Stimulated activated CD4-positive, alpha-beta T cell treated with anti-CD3 and anti-CD28 coated beads, Interleukin-1b, Interleukin-23, amount 100 ng/mL, for 1 hour (primary cell): ENCODE measurements around the gene PLCZ1.
"Not testable (repeated sequence)": the region's sequence is repeated elsewhere in the genome, so short reads cannot be mapped to it uniquely, and the experiment has no call there.

Source experiments
- DNase-seq, 2 donors: peaks; one replicate each; pipeline ENCODE4 v3.0.0-alpha.2; 2020; ENCODE audit warnings: low read depth in 2 of 2

Gene PLCZ1

DNA sequence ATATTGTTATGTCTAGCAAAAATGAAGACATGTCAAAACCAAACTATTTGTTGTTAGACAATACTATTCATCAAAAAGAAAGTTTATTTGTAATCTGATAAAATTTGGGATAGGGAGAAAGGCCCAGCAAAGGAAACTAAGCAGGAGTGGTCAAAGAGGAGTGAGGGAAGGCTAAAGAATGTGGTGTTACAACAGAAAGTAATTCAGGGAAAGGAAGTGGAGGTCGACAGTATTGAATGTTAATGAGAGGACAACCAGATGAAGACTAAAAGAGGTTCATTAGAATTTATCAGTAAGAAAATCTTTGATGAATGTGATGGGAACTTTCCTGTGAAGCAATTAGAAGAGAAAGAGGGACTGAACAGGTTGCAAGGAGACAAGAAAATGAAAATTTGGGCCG lies 33.9 kb downstream of the PLCZ1 start:
- DNase-seq = no peak

DNA sequence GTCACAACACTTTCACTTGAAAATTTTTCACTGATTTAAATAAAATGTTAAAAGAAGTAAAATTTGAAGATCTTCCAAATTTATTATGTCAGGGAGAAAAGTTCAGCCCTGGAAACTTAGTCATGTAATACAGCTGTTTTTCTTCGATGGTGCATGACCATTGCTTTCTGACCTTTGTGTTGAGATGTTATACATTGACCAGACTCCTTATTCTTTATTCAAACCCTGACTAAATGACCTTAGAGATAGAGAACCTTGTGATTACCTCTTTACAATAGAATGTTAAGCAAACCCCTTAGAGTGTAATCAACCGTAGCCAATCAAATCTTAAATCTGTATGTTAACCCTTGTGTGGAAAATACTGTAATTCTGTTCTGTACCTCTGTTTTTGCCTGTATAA lies 34.5 kb downstream of the PLCZ1 start:
- DNase-seq = no peak

DNA sequence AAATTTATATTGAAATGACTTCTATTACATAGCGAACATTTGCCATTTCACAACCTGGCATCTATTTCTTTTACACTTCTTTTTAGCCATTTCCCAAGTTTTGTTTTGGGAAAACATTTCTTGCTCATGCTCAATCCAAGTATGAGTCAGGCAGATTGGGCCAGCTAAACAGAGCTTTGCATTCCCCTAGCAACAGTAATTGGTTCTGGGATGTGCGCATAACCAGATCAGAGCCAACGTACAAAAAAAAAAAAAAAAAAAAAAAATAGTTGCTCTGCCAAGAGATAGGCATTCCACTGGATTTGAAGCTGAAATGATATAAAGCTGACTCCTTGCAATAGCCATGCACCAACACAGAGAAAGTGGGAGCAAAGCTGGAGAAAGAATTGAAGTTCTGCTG lies 37.5 kb downstream of the PLCZ1 start:
- no peak for DNase-seq

DNA sequence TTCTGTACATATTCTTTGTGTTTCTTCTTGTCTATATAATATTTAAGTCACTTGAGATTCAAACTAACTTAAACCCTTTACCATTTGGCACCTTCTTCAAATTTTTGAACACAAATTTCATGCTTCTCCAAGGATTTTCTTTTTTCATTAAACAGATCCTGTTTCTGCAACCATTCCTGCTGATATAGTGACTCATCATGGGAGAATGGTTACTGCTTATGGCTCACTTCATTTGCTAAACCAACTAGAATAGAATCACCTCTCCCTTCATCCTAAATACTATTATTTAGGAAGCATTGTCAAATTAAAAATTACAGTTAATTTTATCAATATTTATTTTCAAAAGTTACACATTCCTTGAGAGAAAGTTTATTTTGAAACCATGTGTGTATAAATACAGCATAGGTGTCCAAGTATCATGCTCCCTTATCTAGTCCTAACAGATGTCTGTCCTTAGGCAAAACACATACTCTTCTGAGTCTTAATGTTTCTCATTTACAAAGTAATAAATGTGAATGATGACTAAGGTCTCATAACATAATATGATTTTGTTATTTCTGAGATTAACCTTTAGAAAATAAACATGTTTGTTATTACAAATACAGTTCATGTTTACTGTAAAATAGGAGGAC lies 40.7 kb downstream of the PLCZ1 start:
- DNase-seq = no peak

DNA sequence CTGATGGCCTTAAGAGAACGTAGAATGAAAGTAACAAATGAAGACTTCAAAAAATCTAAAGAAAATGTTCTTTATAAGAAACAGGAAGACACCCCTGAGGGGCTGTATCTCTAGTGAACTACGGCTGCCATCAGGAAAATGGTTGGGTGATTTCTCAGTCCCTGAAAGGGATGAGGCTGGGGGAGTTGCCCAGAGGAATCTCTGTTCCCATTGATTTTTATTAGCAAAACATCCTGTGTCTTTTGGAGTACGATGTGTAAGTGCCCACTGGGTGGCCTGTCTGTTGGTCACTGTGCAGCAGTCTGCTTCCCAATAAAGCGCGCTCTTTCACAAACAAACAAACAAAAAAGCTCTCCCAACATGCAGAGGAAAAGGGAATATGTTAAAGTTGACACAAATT lies 43.8 kb downstream of the PLCZ1 start:
- not testable (repeated sequence) for DNase-seq

DNA sequence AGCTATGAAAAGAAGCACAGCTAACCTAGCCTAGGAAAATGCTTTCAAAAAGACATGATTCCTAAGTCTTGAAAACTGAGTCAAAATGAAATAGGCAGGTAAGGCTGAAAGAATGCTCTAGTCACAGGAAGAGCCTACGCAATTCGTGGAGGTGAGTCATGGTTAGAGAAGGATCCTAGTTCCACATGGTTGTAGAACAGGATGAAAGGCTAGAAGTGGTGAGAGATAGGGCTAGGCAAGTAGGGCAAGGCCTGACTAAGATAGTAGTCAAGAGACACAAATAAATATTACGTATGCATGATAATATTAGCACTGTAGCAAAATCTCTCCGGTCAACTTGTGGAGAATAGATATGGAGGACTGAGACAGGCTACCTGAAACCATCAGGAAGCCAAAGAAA lies 47.2 kb downstream of the PLCZ1 start:
- DNase-seq = no peak

DNA sequence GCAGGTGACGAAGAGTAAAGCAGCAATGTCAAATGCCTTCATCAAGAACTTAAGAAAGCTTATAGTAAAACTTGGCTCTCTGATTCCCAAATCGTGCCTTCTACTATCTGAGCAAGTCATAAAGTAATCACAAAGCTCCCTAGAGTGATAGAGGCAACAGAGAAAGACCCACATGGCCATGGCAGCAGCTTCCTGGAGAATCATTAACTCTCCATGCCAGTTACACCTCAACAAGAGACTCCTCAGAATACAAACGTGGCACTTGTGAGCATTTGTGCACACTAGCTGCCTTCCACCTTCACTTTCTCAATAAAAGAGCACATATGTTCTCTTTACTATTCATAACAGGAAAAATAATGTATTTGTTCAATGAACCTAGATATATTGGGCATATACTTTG lies 48.0 kb downstream of the PLCZ1 start:
- no peak for DNase-seq

DNA sequence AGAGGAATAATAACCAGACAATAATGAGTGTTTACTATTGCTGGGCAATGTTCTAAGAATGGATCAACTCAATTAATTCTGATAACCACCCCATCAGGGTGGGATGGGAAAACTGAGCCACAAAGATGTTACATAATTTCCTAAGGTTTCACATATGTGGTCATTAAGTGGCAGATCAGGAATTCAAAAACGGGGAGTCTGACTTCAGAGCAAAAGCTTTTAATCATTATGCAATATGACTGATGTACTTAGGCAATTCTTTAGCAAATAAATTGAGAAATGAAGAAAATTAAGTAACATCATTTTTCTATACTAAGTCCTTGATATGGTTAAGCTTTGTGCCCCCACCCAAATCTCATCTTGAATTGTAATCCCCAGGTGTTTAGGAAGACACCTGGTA lies 53.4 kb downstream of the PLCZ1 start:
- no peak for DNase-seq

DNA sequence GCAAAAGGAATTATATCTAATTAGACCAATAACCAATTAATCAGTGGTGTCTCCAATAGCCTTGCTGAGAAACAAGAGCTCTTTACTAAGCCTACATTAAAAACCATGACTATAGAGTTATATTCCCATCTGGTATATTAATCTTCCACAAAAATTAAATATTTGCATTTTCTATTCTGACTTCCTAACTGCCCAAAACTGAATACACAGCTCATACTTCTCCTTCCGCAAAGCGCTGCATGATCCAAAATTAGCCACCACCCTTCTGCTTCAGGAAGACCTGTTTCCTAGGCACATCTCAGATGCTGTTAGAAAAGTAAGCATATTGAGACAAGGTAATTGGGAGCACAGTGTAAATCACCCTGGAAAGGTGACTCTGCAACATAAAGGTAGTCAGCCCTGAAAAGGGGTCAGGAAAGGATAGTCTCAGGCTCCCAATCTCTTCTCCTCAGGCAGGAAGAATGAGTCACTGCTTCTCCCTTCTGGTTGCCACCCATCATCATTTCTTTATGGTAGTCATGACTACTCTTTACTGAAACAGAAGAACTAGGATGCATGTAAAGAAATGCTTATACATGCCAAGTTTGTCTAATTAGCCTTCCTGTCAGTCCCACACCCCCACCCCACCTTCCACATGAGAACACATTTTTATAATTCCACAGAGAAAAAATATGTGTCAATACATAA lies 54.3 kb downstream of the PLCZ1 start:
- no peak for DNase-seq

DNA sequence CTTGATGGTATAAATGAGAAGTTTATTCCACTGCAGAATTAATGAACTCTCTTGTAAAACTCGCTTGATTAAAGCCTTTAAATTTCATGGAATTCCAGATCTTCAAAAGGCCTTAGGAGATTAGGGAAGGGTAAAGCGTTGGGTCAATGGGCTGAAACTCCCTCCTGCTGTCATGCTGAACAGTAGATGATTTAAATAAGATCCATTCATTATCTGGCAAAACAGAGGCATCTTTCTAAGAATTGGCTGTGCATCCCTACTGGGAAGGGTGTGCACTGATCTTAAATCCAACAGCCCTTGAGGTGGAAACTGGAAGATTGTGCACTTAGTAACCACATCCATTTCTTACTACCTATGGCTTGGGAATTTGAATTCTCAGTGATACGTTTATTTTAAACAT lies 56.0 kb downstream of the PLCZ1 start:
- DNase-seq = no peak

DNA sequence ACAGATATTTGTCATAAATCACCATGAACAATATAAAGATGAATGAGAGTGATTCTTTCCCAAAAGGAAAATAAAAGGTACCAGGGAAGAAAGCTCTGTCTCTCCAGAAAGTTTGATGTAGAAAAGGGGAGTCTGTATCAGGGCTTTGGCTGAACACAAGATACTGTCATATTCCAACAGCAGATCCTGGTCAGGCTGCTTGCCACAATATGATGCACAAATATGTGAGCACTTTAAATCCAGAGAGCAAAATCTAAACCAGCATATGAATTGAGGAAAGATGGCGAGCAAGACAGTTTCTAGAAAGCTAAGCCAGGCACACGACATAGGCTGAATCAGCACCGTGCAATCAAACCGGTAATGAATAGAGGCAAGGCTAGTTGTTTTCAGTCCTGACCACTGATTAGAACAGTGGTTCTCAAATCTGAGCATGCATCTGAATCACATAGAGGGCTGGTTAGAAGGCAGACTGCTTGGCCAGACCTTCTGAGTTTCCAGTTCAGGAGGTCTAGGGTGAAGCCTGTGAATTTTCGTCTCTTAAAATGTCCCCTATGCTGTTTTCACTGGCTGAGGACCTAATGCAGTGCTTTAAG lies 60.7 kb downstream of the PLCZ1 start:
- no peak for DNase-seq

DNA sequence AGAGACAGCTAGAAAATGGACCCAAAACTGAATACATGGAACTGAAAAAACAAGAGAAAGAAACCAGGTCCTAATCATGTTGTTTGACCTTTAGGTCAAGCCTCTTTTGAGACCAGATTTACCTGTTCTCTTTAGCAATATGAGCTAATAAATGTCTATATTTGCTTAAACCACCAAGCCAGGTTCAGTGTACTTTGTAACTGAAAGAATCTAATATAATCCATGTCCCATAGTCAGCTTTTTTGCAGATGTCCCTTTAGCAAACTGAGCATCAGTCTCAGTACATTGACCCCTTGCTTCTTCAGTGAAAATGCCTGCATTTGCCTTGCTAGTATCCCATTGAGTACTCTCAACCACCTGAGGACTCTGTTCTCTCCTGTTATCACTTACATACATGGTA lies 61.7 kb downstream of the PLCZ1 start:
- no peak for DNase-seq

DNA sequence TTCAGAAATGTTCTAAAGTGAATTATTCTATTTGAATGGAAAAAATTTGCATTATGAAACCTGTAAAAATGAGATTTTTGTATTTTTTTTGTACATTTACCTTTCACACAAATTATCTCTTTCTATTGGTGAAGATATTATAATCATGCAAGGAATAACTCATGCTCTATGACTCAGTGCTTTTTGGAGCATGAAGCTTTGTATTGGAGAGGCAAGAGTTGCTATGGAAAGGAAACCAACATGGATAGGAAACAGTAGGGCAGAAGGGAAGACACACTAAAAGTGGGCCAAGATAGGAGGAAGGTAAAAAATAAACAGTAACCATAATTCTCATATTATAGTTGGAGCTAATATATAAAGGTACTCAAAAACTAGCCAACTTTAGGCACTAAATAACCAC lies 79.0 kb downstream of the PLCZ1 start:
- DNase-seq = no peak

DNA sequence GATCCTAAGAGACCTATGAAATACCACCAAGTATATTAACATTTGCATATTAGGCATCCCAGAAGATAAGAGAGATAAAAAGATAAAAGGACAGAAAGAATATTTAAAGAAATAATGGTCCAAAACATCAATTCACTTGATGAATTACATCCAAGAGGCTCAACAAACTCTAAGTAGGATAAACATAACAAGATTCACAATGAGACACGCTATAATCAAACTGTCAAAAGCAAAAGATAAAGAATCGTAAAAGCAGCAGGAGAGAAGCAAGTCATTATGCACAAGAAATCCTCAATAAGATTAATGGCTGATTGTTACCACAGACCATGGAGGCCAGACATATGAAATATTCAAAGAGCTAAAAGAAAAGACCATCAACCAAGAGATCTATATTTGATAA lies 79.6 kb downstream of the PLCZ1 start:
- DNase-seq = no peak

DNA sequence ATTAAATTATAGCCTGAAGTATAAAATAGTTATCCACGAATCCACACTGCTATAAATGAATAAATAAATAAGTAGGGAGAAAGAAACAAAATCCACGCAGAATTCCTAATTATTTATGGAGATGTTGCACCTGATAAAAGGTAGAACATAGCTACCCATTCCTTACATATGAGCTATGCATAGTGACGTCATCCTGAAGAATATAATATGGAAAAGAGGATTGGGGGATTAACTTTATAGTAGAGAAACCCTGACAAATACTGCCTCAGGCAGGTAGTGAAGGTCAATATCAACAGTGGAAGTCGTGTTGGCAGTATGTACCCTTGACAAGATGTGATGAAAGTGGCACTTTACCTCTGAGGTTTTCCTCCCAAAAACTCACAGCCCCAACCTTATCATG lies 82.5 kb downstream of the PLCZ1 start:
- no peak for DNase-seq

DNA sequence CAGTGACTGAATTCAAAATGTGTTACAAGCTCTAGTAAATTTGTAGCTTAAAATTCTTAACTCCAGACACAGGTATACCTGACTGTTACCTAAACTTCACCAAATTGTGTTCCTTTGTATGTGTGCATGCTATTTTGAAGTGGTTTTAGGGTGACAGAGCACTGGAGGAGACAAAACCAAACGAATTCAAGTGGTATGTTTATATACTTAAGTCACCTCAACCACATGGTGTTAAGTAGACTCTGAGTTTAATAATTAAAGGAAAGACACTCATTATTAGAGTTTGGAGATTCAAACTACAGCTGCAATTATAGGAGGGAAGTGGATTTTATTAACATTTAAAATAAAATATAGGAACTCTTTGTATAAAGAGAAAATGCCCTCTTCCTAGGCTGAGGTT lies 84.3 kb downstream of the PLCZ1 start:
- DNase-seq = no peak

DNA sequence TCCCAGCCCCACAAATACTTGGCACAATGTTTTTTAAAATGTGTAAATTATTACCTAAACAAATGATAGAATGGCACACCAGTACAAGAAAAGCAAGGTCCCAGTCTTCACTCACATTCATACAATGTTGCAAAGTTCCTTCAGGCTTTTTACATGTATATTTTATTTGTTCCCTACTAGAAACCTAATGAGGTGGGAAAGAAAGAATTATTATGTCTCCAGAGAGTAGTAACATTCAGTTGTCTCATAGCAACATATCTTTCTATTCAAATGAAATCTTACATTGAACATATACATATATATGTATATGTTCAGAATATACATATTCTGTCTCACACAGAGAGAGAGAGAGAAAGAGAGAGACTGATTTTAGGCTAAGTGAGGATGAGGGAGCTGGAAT lies 85.2 kb downstream of the PLCZ1 start:
- DNase-seq = no peak

DNA sequence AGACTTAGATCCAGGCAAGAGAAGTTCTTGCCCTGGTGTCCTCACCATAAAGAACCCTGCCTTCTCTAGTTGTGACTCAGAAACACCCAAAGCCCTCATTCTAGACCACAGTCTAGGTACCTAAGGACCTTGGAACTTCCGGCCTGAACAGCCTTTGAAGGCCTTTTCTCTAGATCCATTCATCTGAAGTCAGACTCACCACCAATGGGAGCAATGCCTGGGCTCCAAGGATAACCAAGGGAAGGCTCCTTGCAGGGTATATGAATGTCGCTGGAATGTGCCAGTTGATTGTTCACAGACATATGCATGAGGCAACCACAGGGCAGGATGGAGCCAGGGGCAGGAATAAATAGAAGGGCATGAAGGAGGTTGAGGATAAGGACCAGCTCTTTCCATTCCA lies 86.3 kb downstream of the PLCZ1 start:
- DNase-seq = no peak

DNA sequence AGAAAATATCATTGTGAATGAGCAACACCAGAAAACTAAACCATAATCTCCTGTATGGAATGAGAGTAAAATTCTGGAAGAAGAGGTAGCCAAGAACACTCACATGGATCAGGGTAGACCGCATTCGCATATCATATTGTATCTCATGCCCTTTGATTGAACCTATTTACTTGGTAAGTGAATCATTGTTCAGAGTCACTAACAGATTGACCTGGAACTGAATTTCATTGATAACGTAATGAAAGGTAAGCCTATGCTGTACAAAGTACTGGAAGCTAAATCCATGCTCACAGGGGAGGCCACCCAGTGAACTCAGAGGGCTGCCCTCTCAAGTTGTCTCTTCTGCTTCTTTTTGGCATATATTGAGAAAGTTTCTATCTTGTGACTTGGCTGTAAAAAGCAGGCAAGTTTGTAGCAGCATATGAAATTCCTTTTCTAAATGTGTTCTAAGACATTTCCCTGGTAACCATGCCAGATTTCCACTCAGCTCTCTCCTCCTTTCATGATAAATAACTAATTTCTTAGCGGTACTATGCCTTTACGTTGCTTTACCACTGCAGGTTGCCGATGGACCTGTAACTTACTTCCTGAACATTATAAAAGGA lies 91.4 kb downstream of the PLCZ1 start:
- no peak for DNase-seq

DNA sequence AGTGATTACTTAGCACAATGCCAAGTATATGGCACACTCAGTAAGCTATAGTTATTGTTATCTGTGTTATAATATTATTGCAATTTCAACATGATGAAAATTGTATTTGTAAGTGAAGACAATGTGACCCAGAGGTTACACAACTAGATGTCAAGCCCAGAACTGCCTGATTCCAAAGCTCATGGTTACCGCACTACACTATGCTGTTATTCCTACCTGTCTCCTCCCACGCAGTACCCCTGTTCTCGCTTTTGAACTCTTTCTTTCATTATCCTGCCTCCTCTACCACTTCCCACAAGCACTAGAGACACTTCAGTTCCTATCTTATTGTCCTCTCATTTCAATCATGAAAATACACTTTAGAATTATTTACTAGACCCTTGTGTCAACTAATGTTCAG lies 93.2 kb downstream of the PLCZ1 start:
- no peak for DNase-seq

DNA sequence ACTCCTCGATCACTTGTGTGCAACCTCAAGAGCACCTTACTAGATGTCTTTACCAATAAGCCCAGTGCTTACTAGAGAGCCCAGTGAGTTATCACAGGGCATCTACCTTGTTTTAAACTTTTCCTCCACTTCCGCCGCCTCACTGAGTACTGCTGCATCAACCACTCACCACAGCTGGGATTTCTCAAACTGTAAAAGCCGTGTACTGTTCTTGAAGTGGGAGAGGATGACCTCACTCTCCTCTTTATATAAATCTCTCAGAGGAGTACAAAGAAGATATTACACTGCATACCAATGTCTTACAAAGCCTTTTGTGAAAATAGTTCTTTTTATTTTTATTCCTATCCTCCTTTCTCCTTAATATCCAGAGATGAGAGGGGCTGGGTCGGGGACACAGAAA lies 94.1 kb downstream of the PLCZ1 start:
- no peak for DNase-seq

DNA sequence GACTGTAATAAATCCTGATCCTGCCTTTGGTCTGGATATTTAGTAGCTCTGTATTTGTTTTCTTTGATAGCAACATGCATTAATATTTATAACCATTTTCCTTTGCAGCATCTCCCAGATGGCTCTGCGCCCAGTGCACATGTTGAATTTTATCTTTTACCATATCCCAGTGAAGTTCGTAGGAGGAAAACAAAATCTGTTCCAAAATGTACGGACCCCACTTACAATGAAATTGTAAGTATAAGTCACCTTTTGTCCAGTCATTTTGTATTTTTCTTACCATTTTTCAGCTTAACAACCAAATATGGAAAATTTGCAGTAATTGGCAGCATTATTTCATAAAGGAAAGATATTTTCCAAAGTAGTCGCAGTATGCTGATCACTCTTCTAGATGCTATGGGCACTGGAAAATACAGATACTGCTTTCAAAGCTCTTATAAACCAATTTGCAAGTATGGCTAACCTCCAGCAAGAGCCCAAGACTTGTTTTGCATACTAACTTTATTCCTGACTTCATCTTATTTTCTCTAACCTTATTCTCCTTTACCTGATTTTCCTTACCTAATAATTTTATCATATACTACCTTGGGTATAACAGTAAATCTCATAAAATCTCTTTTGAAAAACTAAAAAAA lies 97.4 kb downstream of the PLCZ1 start:
- DNase-seq = no peak

DNA sequence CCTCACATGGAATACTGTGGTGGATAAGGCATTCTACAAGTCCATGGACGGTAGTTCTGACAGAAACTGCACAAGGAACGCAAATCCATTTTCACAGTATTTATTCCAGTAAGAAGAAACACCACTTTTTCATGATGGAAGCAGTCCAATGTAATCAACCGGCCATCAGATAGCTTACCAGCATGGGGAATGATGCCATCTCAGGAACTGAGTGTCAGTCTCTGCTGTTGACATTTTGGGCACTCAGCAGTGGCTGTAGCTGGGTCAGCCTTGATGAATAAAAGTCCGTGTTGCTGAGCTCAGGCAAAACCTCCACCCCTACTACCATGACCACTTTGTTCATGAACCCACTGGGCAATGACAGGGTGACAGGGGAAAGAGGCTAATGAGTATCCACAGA lies 103.4 kb downstream of the PLCZ1 start:
- DNase-seq = no peak
